ENCODE results near the gene SPINK8.
"Not testable (repeated sequence)": the region's sequence is repeated elsewhere in the genome, so short reads cannot be mapped to it uniquely, and the experiment has no call there.

Gene SPINK8

DNA sequence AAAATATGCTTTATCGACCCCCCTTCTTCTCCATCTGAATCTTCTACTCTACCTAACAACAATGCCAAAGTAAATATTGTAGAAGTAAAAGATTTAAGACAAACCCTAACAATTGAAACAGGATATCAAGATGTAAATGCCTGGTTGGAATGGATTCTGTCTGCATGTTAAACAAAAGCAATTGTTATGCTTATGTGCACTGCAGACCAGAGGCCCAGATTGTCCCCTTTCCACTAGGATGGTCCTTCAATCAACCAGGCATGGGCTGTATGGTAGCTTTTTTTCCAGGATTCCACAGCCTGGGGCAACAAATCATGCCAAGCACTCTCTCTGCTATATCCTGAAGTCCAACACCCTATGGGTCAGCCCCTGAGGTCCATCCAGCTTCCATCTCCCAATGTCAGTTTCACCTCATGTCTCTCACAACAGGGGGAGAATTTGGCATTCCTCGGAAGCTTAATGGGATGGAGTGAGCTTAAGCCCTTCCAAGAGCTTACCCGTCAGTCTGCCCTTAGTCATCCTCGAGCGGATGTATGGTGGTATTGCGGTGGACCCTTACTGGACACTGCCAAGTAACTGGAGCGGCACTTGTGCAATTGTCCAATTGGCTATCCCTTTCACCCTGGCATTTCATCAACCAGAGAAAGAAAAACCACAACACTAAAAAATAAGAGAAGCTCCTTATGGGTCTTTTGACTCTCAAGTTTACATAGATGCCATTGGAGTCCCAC is 56.4 kb downstream of the SPINK8 start:
- DNase-seq (ENCODE audit: low spot score): no peak

DNA sequence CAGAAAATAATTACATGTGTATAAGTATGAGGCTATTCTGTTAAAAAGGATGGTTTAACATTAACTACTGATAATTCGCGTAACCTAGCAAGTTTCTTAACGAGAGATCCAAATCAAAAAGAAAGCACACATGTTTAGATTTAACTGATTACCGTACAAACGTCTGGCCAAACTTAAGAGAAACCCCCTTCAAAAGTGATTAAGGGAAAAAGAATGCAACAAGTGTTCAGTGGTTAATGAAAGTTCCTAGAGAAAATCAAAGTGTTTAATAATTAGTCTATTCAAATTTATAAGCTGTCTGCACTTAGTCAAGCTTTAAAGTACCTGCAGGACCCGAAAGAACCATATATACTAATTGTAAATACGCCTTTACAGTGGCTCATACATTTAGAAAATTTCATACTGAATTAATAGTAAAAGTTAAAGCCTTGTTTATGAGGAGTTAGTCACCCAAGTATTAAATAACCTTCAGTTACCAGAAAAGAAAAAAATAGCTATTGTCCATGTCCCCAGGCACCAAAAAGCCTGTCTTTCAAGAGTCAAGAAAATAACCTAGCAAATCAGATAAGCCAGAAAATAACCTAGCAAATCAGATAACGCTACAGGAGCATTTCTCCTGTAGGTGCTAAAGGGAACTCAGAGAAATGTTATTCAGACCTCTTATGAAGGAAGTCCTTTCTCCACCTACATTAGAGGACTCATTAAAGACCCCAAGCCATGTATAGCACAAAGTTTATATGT is 58.0 kb downstream of the SPINK8 start:
- DNase-seq (ENCODE audit: low spot score): no peak

- DNase-seq (ENCODE audit: low spot score): no peak
These were observed 59.0 kb downstream of the SPINK8 start for GRCh38 chr3:48274452-48274851.

DNA sequence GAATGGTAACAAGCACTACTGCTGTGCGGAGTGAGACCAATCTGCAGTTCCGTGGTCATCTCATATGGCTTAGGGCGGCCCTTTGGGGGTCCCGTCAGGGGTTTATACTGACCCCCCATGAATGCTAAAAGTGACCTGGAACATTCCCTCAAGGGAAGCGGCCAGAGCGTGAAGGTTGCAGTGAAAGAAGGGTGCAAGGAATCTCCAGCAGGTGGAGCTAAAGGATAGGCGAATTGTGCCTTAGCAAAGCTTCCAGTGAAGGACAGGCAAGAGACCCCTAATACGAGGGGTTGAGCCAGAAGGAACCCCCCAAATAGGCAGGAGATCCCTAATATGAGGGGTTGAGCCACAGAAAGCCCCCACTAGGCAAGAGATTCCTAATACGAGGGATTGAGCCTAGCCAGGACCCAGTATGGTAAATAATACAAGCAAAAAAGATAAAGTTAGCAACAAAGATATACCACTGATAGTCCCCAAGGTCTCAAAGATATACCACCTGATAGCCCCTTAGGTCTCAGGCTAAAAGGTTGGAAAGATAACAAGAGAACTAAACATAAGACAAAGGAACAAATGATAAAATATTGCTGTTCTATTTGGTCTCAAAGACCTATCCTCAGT is 59.8 kb downstream of the SPINK8 start:
- peak; percentile 72 for DNase-seq (ENCODE audit: low spot score)

GRCh38 chr3:48271763-48272498 is 61.5 kb downstream of the SPINK8 start:
- DNase-seq (ENCODE audit: low spot score): no peak

GRCh38 chr3:48271223-48271622 is 62.2 kb downstream of the SPINK8 start:
- DNase-seq (ENCODE audit: low spot score): not testable (repeated sequence)

DNA sequence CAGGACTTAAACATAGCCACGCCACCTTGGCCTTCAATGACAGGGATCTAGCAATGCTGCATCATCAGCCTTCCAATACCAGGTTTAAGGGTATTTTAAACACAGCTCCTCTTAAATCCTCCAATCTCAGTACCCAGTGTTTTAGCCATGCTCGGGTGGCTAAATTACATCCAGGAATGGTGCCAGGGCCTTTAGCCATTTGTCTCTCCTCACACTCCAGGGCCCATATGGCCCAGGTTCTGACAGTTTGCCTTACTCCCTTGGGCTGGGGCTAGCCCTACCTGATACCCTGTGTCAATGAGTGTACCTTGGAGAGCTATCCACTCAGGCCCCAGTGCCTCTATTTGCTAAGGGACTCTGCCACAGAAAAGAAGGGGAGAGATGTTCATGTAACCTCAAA is 63.2 kb downstream of the SPINK8 start:
- no peak for DNase-seq (ENCODE audit: low spot score)

GRCh38 chr3:48269592-48269991 is 63.9 kb downstream of the SPINK8 start:
- no peak for DNase-seq (ENCODE audit: low spot score)

DNA sequence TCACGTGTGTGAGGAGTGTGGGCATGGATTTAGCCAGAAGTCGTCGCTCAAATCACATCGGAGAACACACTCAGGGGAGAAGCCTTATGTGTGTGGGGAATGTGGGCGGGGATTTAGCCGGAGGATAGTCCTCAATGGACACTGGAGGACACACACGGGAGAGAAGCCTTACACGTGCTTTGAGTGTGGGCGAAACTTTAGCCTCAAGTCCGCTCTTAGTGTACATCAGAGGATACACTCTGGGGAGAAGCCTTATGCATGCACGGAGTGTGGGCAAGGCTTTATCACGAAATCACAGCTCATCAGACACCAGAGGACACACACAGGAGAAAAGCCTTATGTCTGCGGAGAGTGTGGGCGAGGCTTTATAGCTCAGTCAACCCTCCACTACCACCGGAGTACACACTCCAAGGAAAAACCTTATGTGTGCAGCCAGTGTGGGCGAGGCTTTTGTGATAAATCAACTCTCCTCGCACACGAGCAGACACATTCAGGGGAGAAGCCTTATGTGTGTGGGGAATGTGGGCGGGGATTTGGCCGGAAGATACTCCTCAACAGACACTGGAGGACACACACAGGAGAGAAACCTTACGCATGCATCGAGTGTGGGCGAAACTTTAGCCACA is 64.4 kb downstream of the SPINK8 start:
- no peak for DNase-seq (ENCODE audit: low spot score)

- no peak for DNase-seq (ENCODE audit: low spot score)
These were observed 65.0 kb downstream of the SPINK8 start for GRCh38 chr3:48268381-48268935.

- DNase-seq (ENCODE audit: low spot score): no peak
These were observed 65.7 kb downstream of the SPINK8 start for GRCh38 chr3:48267782-48268181.

GRCh38 chr3:48258530-48258929 is 74.9 kb downstream of the SPINK8 start:
- no peak for DNase-seq (ENCODE audit: low spot score)
